Ishikawa (cell line): ENCODE data around the gene RNASE7.

ENCODE experiments used
- CEBPB ChIP-seq: IDR thresholded peaks from 2 replicates; pipeline ENCODE4 v1.6.1; 2012
- CREB1 ChIP-seq: IDR thresholded peaks from 2 replicates; pipeline ENCODE4 v1.6.1; 2012; ENCODE audit warnings: low read depth
- EP300 ChIP-seq: IDR thresholded peaks from 2 replicates; pipeline ENCODE4 v1.6.1; 2012; ENCODE audit warnings: borderline replicate concordance
- FOXM1 ChIP-seq: IDR thresholded peaks from 2 replicates; pipeline ENCODE4 v1.6.1; 2012; ENCODE audit warnings: low read depth, borderline replicate concordance
- NFIC ChIP-seq: IDR thresholded peaks from 2 replicates; pipeline ENCODE4 v1.6.1; 2012
- RAD21 ChIP-seq: IDR thresholded peaks from 2 replicates; pipeline ENCODE4 v1.6.1; 2012; ENCODE audit warnings: low read depth
- REST ChIP-seq: IDR thresholded peaks from 2 replicates; pipeline ENCODE4 v1.6.1; 2012; ENCODE audit warnings: low read depth, mild to moderate bottlenecking
- TAF1 ChIP-seq: IDR thresholded peaks from 2 replicates; pipeline ENCODE4 v1.6.1; 2012; ENCODE audit warnings: low read depth, mild to moderate bottlenecking
- TEAD4 ChIP-seq: IDR thresholded peaks from 2 replicates; pipeline ENCODE4 v1.6.1; 2012
- ZBTB7A ChIP-seq: IDR thresholded peaks from 2 replicates; pipeline ENCODE4 v1.6.1; 2012; ENCODE audit warnings: low read depth

- TF ChIP-seq REST = no peak
- TF ChIP-seq EP300 = no peak
- no peak for TF ChIP-seq ZBTB7A
- no peak for TF ChIP-seq TAF1
- no peak for TF ChIP-seq RAD21
- no peak for TF ChIP-seq CEBPB
- TF ChIP-seq CREB1 = no peak
- no peak for TF ChIP-seq TEAD4
- no peak for TF ChIP-seq NFIC
- no peak for TF ChIP-seq FOXM1
These were observed 1.7 kb upstream of the RNASE7 start for GRCh38 chr14:21040370-21040925.
